Measurements from ENCODE around the gene EP300. TPM values are rescaled to one million over a fixed set of nuclear protein-coding genes. Genes with fewer than 3 reads are reported as not detected.
"Not testable (repeated sequence)": the region's sequence is repeated elsewhere in the genome, so short reads cannot be mapped to it uniquely, and the experiment has no call there.

The EP300 gene
- total RNA-seq, 2 experiments from 2014 or later: 35.6 to 39.9 TPM

GRCh38 chr22:41092847-41093411 is 537 bp downstream of the EP300 start:
- Mint-ChIP-seq H3K27me3 (no peaks in the 10 kb centered on the region), H3K27ac (peak overlapping the region; percentile 97), H3K36me3 (peaks cover 19% of the 10 kb centered on the region), H3K4me1 (ENCODE audit: low read depth) (peaks cover 38% of the 10 kb centered on the region), H3K9me3 (no peaks in the 10 kb centered on the region), H3K4me3 (peak overlapping the region; percentile 100)
- CTCF ChIA-PET: interaction anchor here (0.9 to 2.9 kb wide), 5 partner anchors 13 to 171 kb away, joined by 3 to 22 read pairs (median 12); partner anchors contain the start of gene RBX1
- POLR2A ChIA-PET: interaction anchor here (0.6 to 5.4 kb wide), 6 partner anchors 13 to 145 kb away, joined by 3 to 47 read pairs (median 8); partner anchors contain the start of gene RBX1
- DNase-seq: peak; percentile 43
- intact Hi-C loops (cut with micrococcal nuclease): loop anchor here (5.0 to 10.0 kb wide), 3 partner anchors 104 to 558 kb away; partner anchors contain the start of gene TOB2

GRCh38 chr22:41094041-41094593 is 1.7 kb downstream of the EP300 start:
- Mint-ChIP-seq H3K27me3 (no peaks in the 10 kb centered on the region), H3K9me3 (no peaks in the 10 kb centered on the region), H3K36me3 (peaks cover 22% of the 10 kb centered on the region), H3K4me3 (peak overlapping the region; percentile 100), H3K4me1 (ENCODE audit: low read depth) (peaks cover 49% of the 10 kb centered on the region), H3K27ac (peak overlapping the region; percentile 97)
- ChIA-PET POLR2A (interaction anchor here (0.7 to 5.4 kb wide), 4 partner anchors 12 to 142 kb away, joined by 4 to 47 read pairs (median 14); partner anchors contain the start of gene RBX1), CTCF (interaction anchor here (1.5 to 2.9 kb wide), 2 partner anchors 142 to 172 kb away, joined by 8 to 22 read pairs; partner anchors contain the start of gene RBX1)
- DNase-seq: peak; percentile 31
- intact Hi-C loops (cut with micrococcal nuclease): loop anchor here (5.0 to 10.0 kb wide), 3 partner anchors 103 to 559 kb away; partner anchors contain the start of gene TOB2

DNA sequence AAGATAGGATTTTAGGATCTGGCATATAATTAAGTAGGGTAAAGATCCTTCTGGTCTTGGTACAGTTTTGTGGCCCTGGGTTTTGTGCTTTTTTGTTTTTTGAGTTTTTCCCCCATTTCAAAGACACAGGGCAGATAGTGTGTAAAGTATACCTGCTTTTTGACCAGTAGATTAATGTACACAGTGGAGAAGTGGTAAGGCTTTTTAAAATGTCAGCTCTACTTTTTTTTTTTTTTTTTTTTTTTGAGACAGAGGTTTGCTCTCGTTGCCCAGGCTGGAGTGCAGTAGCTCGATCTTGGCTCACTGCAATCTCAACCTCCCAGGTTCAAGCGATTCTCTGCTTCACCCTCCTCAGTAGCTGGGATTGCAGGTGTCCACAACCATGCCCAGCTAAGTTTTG is 4.0 kb downstream of the EP300 start:
- no peak for DNase-seq
- H3K27ac Mint-ChIP-seq: peak overlapping the region; percentile 6
- no peaks in the 10 kb centered on the region for H3K27me3 Mint-ChIP-seq
- ChIA-PET CTCF (interaction anchor here (0.7 kb wide), 1 partner anchor 144 kb away, joined by 4 read pairs; no protein-coding TSS in a partner anchor), POLR2A (interaction anchor here (0.5 to 2.2 kb wide), 5 partner anchors 9 to 145 kb away, joined by 3 to 5 read pairs (median 4); partner anchors contain the start of gene RBX1)
- H3K4me3 Mint-ChIP-seq: peak overlapping the region; percentile 7
- peaks cover 26% of the 10 kb centered on the region for H3K36me3 Mint-ChIP-seq
- peaks cover 61% of the 10 kb centered on the region for H3K4me1 Mint-ChIP-seq (ENCODE audit: low read depth)
- no peaks in the 10 kb centered on the region for H3K9me3 Mint-ChIP-seq
- intact Hi-C loops (cut with micrococcal nuclease): loop anchor here (10.0 kb wide), 2 partner anchors 348 to 562 kb away; partner anchors contain the start of gene TOB2

DNA sequence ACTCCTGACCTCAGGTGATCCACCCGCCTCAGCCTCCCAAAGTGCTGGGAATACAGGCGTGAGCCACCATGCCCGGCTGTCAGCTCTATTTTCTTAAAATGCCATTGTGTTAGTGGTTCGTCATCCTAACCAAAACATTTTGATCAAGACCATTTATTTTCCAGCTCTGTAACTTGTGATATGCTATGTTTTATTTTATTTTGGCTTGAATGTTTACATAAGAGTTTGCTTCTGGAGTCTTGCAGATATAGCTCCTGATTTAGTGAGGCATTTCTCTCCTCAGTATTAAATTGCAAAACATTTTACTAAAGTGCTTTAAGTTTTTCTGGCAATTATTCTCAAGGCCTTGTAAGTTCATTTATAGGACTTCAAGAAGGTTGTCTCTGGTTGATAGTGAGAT is 4.4 kb downstream of the EP300 start:
- CTCF ChIA-PET: no interaction called here
- intact Hi-C loops (cut with micrococcal nuclease): loop anchor here (10.0 kb wide), 2 partner anchors 348 to 562 kb away; partner anchors contain the start of gene TOB2
- peaks cover 24% of the 10 kb centered on the region for H3K36me3 Mint-ChIP-seq
- no peaks in the 10 kb centered on the region for H3K9me3 Mint-ChIP-seq
- peak overlapping the region; percentile 23 for H3K27ac Mint-ChIP-seq
- DNase-seq: no peak
- H3K4me1 Mint-ChIP-seq (ENCODE audit: low read depth): peaks cover 64% of the 10 kb centered on the region
- H3K4me3 Mint-ChIP-seq: no peak overlapping the region
- no peaks in the 10 kb centered on the region for H3K27me3 Mint-ChIP-seq
- POLR2A ChIA-PET: interaction anchor here (0.5 to 2.2 kb wide), 3 partner anchors 9 to 145 kb away, joined by 3 to 5 read pairs (median 5); partner anchors contain the start of gene RBX1

GRCh38 chr22:41099036-41099435 is 6.6 kb downstream of the EP300 start:
- no peaks in the 10 kb centered on the region for H3K9me3 Mint-ChIP-seq
- ChIA-PET POLR2A (no interaction called here), CTCF (interaction anchor here (1.0 kb wide), 1 partner anchor 176 kb away, joined by 3 read pairs; no protein-coding TSS in a partner anchor)
- intact Hi-C loops (cut with micrococcal nuclease): loop anchor here (10.0 kb wide), 2 partner anchors 346 to 564 kb away; partner anchors contain the start of gene TOB2
- no peaks in the 10 kb centered on the region for H3K27me3 Mint-ChIP-seq
- H3K4me1 Mint-ChIP-seq (ENCODE audit: low read depth): peaks cover 84% of the 10 kb centered on the region
- H3K27ac Mint-ChIP-seq: no peak overlapping the region
- peaks cover 17% of the 10 kb centered on the region for H3K36me3 Mint-ChIP-seq
- no peak for DNase-seq
- no peak overlapping the region for H3K4me3 Mint-ChIP-seq

- no peak overlapping the region for H3K4me3 Mint-ChIP-seq
- H3K27ac Mint-ChIP-seq: peak overlapping the region; percentile 59
- H3K9me3 Mint-ChIP-seq: no peaks in the 10 kb centered on the region
- H3K27me3 Mint-ChIP-seq: no peaks in the 10 kb centered on the region
- H3K4me1 Mint-ChIP-seq (ENCODE audit: low read depth): peaks cover 59% of the 10 kb centered on the region
- peak; percentile 38 for DNase-seq
- intact Hi-C loops (cut with micrococcal nuclease): no loop called here
- peaks cover 9% of the 10 kb centered on the region for H3K36me3 Mint-ChIP-seq
- POLR2A ChIA-PET: interaction anchor here (0.9 to 1.6 kb wide), 7 partner anchors 10 to 515 kb away, joined by 3 to 11 read pairs (median 3); partner anchors contain the start of genes EP300, RBX1 and XRCC6
- CTCF ChIA-PET: interaction anchor here (1.1 to 1.5 kb wide), 3 partner anchors 13 to 184 kb away, joined by 3 to 12 read pairs (median 5); partner anchors contain the start of gene EP300
Observed at GRCh38 chr22:41106122-41106968, 14.0 kb downstream of the EP300 start.

DNA sequence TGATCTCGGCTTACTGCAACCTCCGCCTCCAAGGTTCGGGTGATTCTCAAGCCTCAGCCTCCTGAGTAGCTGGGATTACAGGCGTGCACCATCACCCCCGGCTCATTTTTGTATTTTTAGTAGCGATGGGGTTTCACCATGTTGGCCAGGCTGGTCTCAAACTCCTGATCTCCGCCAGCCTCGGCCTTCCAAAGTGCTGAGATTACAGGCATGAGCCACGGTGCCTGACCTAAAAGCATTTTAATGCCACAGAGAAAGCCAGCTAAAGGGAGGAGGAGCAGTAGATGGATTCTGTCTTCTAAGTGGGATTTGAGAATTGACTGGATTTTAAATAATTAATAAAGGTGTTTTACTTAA is 14.6 kb downstream of the EP300 start:
- H3K27me3 Mint-ChIP-seq; H3K4me3 Mint-ChIP-seq; H3K9me3 Mint-ChIP-seq; intact Hi-C loops (cut with micrococcal nuclease); H3K27ac Mint-ChIP-seq; DNase-seq; H3K36me3 Mint-ChIP-seq: not testable (repeated sequence)
- ChIA-PET CTCF (interaction anchor here (1.1 to 1.5 kb wide), 3 partner anchors 14 to 184 kb away, joined by 3 to 12 read pairs (median 5); partner anchors contain the start of gene EP300), POLR2A (interaction anchor here (1.2 to 1.6 kb wide), 3 partner anchors 15 to 156 kb away, joined by 3 to 4 read pairs (median 3); partner anchors contain the start of genes EP300 and RBX1)
- peaks cover 54% of the 10 kb centered on the region for H3K4me1 Mint-ChIP-seq (ENCODE audit: low read depth)

- Mint-ChIP-seq H3K4me1 (ENCODE audit: low read depth) (peaks cover 39% of the 10 kb centered on the region), H3K9me3 (no peaks in the 10 kb centered on the region), H3K27ac (no peak overlapping the region), H3K4me3 (no peak overlapping the region), H3K27me3 (no peaks in the 10 kb centered on the region), H3K36me3 (peaks cover 7% of the 10 kb centered on the region)
- ChIA-PET POLR2A (interaction anchor here (1.0 kb wide), 1 partner anchor 20 kb away, joined by 3 read pairs; no protein-coding TSS in a partner anchor), CTCF (no interaction called here)
- intact Hi-C loops (cut with micrococcal nuclease): no loop called here
- no peak for DNase-seq
Observed at GRCh38 chr22:41110968-41111367, 18.6 kb downstream of the EP300 start.

GRCh38 chr22:41116342-41116741 is 23.9 kb downstream of the EP300 start:
- DNase-seq: no peak
- ChIA-PET POLR2A (no interaction called here), CTCF (no interaction called here)
- H3K27ac Mint-ChIP-seq: no peak overlapping the region
- peaks cover 3% of the 10 kb centered on the region for H3K9me3 Mint-ChIP-seq
- peaks cover 28% of the 10 kb centered on the region for H3K36me3 Mint-ChIP-seq
- intact Hi-C loops (cut with micrococcal nuclease): no loop called here
- no peak overlapping the region for H3K4me3 Mint-ChIP-seq
- no peaks in the 10 kb centered on the region for H3K27me3 Mint-ChIP-seq
- peaks cover 34% of the 10 kb centered on the region for H3K4me1 Mint-ChIP-seq (ENCODE audit: low read depth)

GRCh38 chr22:41117127-41117965 is 25.0 kb downstream of the EP300 start:
- H3K27ac Mint-ChIP-seq: no peak overlapping the region
- no peak for DNase-seq
- H3K4me3 Mint-ChIP-seq: no peak overlapping the region
- ChIA-PET POLR2A (interaction anchor here (0.6 kb wide), 1 partner anchor 173 kb away, joined by 5 read pairs; no protein-coding TSS in a partner anchor), CTCF (no interaction called here)
- peaks cover 40% of the 10 kb centered on the region for H3K4me1 Mint-ChIP-seq (ENCODE audit: low read depth)
- no peaks in the 10 kb centered on the region for H3K27me3 Mint-ChIP-seq
- intact Hi-C loops (cut with micrococcal nuclease): no loop called here
- H3K36me3 Mint-ChIP-seq: peaks cover 27% of the 10 kb centered on the region
- H3K9me3 Mint-ChIP-seq: peaks cover 3% of the 10 kb centered on the region

- Mint-ChIP-seq H3K4me1 (ENCODE audit: low read depth) (peaks cover 24% of the 10 kb centered on the region), H3K27ac (no peak overlapping the region), H3K36me3 (peaks cover 35% of the 10 kb centered on the region), H3K4me3 (no peak overlapping the region), H3K27me3 (no peaks in the 10 kb centered on the region), H3K9me3 (no peaks in the 10 kb centered on the region)
- POLR2A ChIA-PET: no interaction called here
- intact Hi-C loops (cut with micrococcal nuclease): no loop called here
- CTCF ChIA-PET: no interaction called here
- DNase-seq: no peak
Observed at GRCh38 chr22:41123151-41123550, 30.8 kb downstream of the EP300 start.

All from activated CD4-positive, alpha-beta memory T cell treated with anti-CD3 and anti-CD28 coated beads for 36 hours (primary cell).